ENCODE results near the gene SLC25A47. TPM values are rescaled to one million over a fixed set of nuclear protein-coding genes. Genes with fewer than 3 reads are reported as not detected.
"Not testable (repeated sequence)": the region's sequence is repeated elsewhere in the genome, so short reads cannot be mapped to it uniquely, and the experiment has no call there.

The SLC25A47 gene
- total RNA-seq, 3 donors from 2014 or later = 0.16 TPM; not detected in 2

DNA sequence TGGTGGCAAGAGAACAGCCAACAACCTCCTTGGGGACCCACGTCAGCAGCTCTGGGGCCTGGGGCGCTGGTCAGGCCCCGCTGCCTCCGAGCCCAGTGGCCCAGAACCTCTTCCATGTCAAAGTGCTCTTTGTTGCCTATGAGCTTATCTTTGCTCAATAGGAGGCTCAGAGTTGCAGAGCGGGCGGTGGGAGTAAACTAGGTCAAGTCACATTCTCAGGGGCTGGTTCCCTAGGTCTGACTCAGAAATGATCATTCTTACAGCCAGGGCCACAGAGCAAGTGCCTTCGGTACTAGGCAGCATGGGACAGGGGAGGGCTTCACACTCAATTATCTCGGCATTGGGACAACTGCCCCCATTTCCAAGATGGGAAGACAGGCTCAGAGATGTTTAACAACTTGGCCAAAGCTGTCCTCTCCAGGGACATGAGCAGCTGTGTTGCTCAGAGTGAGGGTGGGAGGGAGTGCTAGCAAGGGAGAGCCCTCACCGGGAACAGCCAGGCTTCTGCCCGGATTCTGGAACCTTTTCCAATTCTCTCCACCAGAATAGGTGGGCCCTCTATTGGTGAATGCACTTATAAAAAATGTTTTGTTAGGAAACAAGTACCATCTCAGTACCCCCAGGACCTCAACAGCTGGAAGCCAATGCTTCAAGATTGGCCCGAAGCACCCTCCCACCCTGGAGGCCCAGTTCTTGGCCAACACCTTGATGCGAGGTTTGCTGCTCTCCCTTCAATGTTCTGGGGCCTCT lies 28.8 kb upstream of the SLC25A47 start:
- TF ChIP-seq POLR2A (IDR thresholded peaks at IDR 0.05) (no peak), POLR2AphosphoS5 (IDR thresholded peaks at IDR 0.05) (no peak)
- TF ChIP-seq, protein P1, sequence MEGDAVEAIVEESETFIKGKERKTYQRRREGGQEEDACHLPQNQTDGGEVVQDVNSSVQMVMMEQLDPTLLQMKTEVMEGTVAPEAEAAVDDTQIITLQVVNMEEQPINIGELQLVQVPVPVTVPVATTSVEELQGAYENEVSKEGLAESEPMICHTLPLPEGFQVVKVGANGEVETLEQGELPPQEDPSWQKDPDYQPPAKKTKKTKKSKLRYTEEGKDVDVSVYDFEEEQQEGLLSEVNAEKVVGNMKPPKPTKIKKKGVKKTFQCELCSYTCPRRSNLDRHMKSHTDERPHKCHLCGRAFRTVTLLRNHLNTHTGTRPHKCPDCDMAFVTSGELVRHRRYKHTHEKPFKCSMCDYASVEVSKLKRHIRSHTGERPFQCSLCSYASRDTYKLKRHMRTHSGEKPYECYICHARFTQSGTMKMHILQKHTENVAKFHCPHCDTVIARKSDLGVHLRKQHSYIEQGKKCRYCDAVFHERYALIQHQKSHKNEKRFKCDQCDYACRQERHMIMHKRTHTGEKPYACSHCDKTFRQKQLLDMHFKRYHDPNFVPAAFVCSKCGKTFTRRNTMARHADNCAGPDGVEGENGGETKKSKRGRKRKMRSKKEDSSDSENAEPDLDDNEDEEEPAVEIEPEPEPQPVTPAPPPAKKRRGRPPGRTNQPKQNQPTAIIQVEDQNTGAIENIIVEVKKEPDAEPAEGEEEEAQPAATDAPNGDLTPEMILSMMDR (IDR thresholded peaks at IDR 0.05) = no peak
- H3K27me3 ChIP-seq = no peaks in the 10 kb centered on the region
- H3K36me3 ChIP-seq = no peaks in the 10 kb centered on the region
- DNase-seq (ENCODE audit: low spot score in 2 of 2) = no peak
- peaks cover 0 to 9% of the 10 kb centered on the region in 2 donors for H3K4me1 ChIP-seq
- H3K9me3 ChIP-seq = no peaks in the 10 kb centered on the region
- intact Hi-C loops (cut with DNase I; ENCODE audit: low total_unique reads) = no loop called here
- no peak overlapping the region for H3K4me3 ChIP-seq
- peak overlapping the region; percentile 6 to 40 for H3K27ac ChIP-seq

DNA sequence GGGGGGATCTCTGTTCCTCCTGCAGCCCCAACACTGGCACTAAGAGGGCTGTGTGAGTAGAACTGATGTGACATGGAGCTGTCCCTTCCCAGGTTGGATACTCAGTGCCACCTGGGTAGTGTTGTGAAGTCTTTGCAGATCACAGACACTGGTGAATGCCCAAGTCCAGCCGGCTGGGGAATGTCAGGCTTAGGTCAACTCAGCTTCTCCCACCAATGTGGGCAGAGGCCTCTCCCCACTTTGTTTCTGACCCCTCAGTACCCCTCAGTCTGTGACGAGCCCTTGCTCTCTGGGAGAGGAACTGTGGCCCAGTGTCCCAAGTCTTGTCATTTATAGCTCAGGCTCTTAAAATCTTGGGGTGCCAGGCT lies 28.2 kb upstream of the SLC25A47 start:
- Histone ChIP-seq H3K27me3 (no peaks in the 10 kb centered on the region), H3K27ac (peak overlapping the region; percentile 18 to 40), H3K9me3 (no peaks in the 10 kb centered on the region), H3K4me1 (peaks cover 0 to 9% of the 10 kb centered on the region in 2 donors), H3K4me3 (no peak overlapping the region), H3K36me3 (no peaks in the 10 kb centered on the region)
- no peak for DNase-seq (ENCODE audit: low spot score in 2 of 2)
- TF ChIP-seq POLR2A (IDR thresholded peaks at IDR 0.05) (no peak), POLR2AphosphoS5 (IDR thresholded peaks at IDR 0.05) (no peak)
- TF ChIP-seq, protein P1 (IDR thresholded peaks at IDR 0.05) = no peak
- intact Hi-C loops (cut with DNase I; ENCODE audit: low total_unique reads) = no loop called here

DNA sequence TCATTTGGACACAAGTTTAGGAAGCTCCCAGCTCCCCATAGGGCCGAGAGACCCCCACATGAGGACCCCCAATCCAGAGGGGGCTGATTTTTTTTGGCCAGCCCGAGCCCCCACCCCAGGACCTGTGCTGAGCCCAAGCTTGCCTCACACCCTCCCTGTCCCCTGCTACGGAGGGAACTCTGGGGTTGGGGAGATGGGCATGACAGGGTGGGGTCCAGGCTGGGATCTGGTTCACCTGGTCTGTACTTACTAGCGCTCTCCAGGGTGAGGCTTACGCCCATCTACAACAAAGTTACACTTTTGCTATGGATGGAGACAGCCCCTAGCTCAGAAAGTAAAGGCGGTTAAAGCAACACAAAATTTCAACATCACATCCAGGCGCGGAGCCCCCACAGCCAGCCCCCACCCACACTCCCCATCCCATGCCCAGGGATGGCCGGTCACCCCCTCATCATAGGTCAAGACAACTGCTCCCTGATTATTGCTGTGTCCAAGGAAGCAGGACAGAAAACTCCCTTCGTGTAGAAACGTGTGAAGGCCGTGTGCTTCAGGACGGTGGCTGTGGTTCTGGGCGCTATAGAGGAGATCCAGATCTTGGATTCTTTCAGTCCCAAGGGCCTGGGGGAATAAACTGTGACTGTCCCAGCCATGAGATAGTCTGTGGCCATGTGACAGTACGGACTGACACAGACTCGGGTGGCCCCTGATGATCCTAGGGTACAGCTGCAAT lies 27.6 kb upstream of the SLC25A47 start:
- no peak for TF ChIP-seq POLR2A (IDR thresholded peaks at IDR 0.05)
- TF ChIP-seq POLR2AphosphoS5 (IDR thresholded peaks at IDR 0.05) = no peak
- TF ChIP-seq, protein P1 (IDR thresholded peaks at IDR 0.05) = no peak
- no peak overlapping the region for H3K4me3 ChIP-seq
- no peaks in the 10 kb centered on the region for H3K27me3 ChIP-seq
- H3K9me3 ChIP-seq = no peaks in the 10 kb centered on the region
- peak overlapping the region in 1 of 2 donors; percentile 79 for H3K27ac ChIP-seq
- no peak for DNase-seq (ENCODE audit: low spot score in 2 of 2)
- H3K4me1 ChIP-seq = peaks cover 0 to 9% of the 10 kb centered on the region in 2 donors
- H3K36me3 ChIP-seq = no peaks in the 10 kb centered on the region
- intact Hi-C loops (cut with DNase I; ENCODE audit: low total_unique reads) = no loop called here

DNA sequence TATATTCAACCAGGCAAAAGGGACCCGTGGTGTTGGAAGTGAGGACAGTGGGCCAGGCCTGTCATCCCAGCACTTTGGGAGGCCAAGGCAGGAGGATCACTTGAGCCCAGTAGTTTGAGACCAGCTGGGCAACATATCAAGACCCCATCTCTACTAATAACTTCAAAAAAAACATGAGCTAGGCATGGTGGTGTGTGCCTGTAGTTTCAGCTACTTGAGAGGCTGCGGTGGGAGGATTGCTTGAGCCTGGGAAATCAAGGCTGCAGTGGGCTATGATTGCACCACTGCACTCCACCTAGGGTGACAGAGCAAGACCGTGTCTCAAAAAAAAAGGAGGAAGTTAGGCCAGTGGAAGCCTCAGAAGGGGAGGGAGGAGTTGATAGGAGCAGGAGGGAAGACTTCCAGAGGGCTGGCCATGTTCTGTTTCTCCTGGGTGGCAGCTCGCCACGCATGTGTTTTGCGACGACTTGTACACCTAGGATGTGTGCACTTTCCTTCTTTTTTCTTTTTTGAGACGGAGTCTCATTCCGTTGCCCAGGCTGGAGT lies 27.0 kb upstream of the SLC25A47 start:
- intact Hi-C loops (cut with DNase I; ENCODE audit: low total_unique reads) = no loop called here
- peak overlapping the region in 1 of 2 donors; percentile 79 for H3K27ac ChIP-seq
- peaks cover 0 to 9% of the 10 kb centered on the region in 2 donors for H3K4me1 ChIP-seq
- TF ChIP-seq POLR2AphosphoS5 (IDR thresholded peaks at IDR 0.05) (no peak), POLR2A (IDR thresholded peaks at IDR 0.05) (no peak)
- TF ChIP-seq, protein P1 (IDR thresholded peaks at IDR 0.05) = no peak
- H3K9me3 ChIP-seq = no peaks in the 10 kb centered on the region
- H3K4me3 ChIP-seq = no peak overlapping the region
- H3K36me3 ChIP-seq = no peaks in the 10 kb centered on the region
- no peak for DNase-seq (ENCODE audit: low spot score in 2 of 2)
- H3K27me3 ChIP-seq = no peaks in the 10 kb centered on the region

DNA sequence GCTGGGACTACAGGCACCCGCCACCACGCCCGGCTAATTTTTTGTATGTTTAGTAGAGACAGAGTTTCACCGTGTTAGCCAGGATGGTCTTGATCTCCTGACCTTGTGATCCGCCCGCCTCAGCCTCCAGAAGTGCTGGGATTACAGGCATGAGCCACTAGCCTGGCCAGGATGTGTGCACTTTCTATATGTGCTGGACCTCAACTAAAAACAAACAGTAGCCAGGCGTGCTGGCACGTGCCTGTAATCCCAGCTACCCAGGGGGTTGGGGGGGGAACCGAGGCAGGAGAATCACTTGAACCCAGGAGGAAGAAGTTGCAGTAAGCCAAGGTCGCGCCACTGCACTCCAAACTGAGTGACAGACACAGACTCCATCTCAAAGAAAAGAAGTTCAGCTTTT lies 26.4 kb upstream of the SLC25A47 start:
- H3K9me3 ChIP-seq; DNase-seq (ENCODE audit: low spot score in 2 of 2); H3K4me1 ChIP-seq; H3K36me3 ChIP-seq; H3K27me3 ChIP-seq; intact Hi-C loops (cut with DNase I; ENCODE audit: low total_unique reads): not testable (repeated sequence)
- Histone ChIP-seq H3K27ac (peak overlapping the region; percentile 73 to 79), H3K4me3 (peak overlapping the region in 1 of 3 donors; percentile 13)

All from breast epithelium (tissue), 4 donors.